Left renal cortex interstitium (tissue), 4 donors: ENCODE data around the gene SYT8. TPM values are rescaled to one million over a fixed set of nuclear protein-coding genes. Genes with fewer than 3 reads are reported as not detected.
"Not testable (repeated sequence)": the region's sequence is repeated elsewhere in the genome, so short reads cannot be mapped to it uniquely, and the experiment has no call there.

Experiments used
- DNase-seq, 4 donors: peaks; one replicate each; pipeline ENCODE4 v3.0.0-alpha.2; 2013; ENCODE audit warnings: low read depth in 4 of 4, low spot score in 2 of 4, missing footprints in 1 of 4
- polyA plus RNA-seq, 4 donors: library from polyadenylated mRNA; unstranded; fragments of 120-200 nt; gene quantifications; one replicate each; pipeline ENCODE4 v1.2.1, GENCODE V29; 2013; ENCODE audit not compliant: insufficient read length in 4 of 4

SYT8 gene, protein sequence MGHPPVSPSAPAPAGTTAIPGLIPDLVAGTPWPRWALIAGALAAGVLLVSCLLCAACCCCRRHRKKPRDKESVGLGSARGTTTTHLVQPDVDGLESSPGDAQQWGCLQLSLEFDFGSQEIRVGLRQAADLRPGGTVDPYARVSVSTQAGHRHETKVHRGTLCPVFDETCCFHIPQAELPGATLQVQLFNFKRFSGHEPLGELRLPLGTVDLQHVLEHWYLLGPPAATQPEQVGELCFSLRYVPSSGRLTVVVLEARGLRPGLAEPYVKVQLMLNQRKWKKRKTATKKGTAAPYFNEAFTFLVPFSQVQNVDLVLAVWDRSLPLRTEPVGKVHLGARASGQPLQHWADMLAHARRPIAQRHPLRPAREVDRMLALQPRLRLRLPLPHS
- polyA plus RNA-seq, result 1 to 10 TPM in 1 of 4 donors, under 1 TPM in 3; 0.14 to 1.0 (median 0.23) TPM

DNA sequence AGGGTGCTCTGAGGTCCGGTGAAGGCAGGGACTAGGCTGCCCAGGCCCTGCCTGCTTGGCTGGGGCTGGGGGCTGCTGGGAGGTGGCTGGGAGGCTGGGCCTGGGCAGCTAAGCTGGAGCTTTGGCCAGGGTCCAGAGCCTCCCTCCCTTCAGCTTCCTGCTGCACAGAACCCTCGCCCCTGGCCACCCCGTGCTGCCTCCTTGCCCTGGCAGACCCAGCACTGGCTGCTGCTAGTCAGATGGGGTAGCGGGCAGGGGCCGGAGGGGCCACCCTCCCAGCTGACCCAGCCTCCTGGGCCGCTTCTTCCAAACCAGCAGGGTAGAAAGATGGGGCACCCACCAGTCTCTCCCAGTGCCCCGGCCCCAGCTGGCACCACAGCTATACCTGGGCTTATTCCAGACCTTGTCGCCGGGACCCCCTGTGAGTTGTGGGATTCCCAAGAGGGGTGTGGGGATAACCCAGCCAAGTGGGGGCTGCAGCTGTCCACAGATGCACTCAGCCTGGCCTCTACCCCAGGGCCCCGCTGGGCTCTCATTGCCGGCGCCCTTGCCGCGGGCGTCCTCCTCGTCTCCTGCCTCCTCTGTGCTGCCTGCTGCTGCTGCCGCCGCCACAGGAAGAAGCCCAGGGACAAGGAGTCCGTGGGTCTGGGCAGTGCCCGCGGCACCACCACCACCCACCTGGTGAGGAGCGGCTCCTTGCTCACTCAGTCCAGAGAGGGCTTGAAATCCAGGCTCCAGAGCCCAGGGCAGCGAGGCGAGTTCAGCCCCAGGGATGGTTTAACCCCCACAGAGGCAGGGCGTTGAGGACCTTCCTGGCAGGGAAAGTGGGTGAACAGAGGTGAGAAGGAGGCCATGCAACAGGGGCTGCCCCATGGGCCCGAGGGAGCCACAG is at the start of gene SYT8:
Gene SYT8, plus strand, starts transcription at position 212 of the 892 bp plus-strand sequence. Its CDS starts 116 bp downstream, at position 328.
- no peak for DNase-seq

DNA sequence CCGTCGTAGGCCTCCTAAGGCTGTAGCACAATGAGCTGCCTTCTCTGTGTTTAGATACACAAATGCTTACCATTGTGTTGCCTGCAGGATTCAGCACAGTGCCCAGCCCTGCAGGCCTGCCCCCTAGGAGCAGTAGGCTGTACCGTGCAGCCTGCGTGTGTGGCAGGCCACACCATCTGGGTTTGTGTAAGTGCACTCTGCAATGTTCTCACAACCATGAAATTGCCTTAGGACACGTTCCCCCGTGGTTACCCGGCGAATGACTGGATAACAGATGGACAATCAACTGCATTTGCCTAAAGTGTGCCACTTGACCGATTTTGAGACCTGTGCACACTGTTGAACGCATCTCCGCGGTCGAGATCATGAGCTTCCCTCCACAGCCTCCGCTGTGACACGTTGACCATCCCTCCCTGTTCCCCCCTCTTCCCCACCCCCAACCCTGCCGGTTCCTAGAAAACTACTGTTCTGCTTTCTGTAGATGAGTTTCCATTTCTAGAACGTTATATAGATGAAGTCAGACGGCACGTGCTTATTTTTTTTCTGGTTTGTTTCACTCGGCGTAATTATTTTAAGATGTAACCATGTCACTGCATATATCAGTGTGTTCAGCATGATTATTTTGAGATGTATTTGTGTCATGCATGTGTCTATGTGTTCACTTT is 48.9 kb upstream of the SYT8 start:
- DNase-seq, result no peak

DNA sequence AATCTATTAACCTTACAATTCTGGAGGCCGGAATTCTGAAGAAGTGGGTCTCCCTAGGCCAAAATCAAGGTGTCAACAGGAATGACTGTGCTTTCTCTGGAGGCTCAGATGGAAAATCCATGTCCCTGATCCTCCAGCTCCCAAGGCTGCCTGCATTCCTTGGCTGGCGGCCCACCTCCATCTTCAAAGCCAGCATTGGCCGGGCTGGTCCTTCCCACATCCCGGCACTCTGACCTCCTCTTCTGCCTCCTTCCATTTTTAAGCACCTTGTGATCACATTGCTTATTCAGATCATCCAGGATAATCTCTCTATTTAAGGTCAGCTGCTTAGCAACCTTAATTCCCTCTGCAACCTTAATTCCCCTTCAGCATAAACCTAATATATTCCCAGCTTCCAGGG is 48.3 kb upstream of the SYT8 start:
- no peak for DNase-seq

DNA sequence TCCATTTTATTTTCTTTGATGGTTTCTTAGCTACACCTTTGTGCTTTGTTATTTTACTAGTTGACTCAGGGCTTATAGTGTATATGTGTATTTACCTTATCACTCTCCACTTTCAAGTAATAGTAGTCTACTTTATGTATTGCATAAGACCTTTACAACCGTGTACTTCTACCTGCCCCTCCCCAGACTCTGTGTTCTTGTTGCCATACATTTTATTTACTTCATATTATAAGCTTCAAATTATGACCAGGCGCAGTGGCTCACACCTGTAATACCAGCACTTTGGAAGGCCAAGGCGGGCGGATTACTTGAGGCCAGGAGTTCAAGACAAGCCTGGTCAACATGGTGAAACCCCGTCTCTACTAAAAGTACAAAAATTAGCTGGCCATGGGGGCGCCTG is 42.9 kb upstream of the SYT8 start:
- no peak for DNase-seq

DNA sequence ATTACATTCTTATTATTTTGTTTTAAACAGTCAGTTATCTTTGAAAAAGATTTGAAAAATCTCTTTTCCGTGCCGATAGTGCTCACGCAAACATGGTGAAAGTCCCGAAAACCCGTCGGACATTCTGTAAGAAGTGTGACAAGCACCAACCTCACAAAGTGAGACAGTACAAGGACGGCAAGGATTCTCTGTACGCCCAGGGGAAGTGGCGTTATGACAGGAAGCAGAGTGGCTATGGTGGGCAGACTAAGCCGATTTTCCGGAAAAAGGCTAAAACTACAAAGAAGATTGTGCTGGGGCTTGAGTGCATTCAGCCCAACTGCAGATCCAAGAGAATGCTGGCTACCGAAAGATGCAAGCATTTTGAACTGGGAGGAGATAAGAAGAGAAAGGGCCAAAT is 42.3 kb upstream of the SYT8 start:
- no peak for DNase-seq

DNA sequence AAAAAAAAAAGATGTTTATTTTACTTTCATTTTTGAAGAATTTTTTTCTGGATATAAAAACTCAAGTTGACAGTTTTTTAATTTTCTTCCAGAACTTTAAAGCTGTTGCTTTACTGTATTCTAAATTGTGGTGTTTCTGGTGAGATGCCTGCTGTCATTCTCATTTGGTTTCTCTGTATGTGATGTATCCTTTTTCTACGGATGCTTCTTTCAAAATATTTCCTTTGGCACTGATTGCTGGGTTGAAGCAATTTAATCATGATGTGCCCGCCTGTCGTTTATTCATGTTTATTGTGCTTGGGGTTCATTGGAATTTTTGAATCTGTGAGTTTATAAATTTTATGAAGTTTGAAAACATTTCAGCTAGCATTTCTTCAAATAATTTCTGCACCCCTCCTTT is 41.7 kb upstream of the SYT8 start:
- DNase-seq, result no peak

DNA sequence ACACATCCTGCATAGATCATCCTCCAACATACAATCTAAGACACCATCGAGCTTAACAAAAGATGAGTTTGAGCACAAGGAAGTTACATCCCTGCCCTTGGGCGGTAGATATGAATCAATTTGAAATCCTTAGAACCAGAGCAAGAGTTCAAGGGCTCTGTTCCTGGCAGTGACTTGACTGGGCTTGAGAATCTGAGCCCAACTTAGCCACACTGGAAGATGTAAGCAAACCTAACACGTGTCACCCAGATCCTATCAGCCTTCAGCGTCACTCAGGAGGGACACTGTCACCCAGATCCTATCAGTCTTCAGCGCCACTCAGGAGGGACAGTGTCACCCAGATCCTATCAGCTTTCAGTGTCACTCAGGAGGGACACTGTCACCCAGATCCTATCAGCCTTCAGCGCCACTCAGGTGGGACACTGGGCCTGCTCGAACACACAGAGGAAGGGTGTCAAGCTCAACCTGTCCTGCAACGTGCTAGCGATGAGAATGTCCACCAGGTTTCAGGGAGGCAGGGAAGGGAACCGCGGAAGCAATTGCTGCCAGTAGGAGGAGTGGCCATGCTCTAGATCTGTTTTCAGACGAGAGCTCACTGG is 38.3 kb upstream of the SYT8 start:
- no peak for DNase-seq

DNA sequence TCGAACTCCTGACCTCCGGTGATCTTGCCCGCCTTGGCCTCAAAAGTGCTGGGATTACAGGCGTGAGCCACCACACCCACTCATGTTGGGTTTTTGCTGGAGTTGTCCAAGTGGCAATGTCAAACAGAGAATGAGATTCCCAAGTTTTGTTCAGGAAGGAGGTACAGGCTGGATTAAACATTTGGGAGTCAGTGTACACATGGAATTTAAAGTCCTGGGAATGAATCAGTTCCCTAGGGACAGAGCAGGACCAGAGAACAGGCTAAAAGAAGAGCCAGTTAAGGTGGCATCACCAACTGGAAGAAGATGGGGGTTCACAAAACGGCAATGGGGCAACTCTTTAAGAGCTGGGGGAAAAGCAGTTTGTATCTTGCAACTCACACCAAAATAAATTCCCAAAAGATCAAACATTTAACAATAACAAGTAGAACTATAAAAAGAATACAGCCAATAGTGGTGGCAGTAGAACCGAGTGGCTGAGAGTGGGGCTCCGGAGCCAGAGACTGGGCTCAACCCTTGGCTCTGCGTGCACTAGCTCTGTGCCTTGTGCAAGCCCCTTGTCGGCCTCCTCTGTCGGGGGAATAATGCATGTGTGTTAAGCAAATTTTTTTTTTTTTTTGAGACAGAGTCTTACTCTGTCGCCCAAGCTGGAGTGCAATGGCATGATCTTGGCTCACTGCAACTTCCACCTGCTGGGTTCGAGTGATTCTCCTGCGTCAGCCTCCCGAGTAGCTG is 37.2 kb upstream of the SYT8 start:
- DNase-seq, result no peak

DNA sequence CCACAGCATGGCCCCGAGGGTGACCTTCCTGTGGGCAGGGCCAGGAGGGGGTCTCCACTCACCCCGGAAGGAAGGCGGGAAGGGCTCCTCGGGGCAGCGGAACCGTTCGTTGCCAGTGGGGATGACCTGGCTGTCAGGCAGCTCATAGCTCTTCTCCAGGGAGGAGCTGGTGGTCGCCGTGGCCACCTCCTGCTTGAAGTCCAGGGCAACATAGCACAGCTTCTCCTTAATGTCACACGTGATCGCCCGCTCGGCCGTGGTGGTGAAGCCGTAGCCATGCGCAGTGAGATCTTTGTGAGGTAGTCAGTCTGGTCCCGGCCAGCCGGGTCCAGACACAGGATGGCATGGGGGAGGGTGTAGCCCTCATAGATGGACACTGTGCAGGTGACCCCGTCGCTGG is 31.5 kb upstream of the SYT8 start:
- no peak for DNase-seq

DNA sequence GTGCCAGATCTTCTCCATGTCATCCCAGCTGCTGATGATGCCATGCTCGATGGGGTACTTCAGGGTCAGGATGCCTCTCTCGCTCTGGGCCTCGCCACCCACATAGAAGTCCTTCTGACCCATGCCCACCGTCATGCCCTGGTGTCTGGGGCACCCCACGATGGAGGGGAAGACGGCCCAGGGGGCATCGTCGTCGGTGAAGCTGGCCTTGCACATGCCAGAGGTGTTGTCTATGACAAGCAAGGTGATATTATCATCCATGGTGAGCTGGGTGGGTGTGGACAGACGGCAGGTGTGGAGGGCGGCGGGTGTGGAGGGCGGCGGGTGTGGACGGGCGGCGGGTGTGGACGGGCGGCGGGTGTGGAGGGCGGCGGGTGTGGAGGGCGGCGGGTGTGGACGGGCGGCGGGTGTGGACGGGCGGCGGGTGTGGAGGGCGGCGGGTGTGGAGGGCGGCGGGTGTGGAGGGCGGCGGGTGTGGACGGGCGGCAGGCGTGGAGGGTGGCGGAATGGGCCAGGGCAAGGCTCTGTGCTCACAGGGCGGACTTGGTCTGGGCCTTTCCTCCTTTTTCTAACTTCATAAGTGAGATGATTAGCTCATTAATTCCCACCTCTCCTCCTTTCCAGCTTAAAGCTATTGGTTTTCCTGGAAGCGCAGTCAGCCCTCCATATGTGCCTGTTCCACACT is 30.8 kb upstream of the SYT8 start:
- not testable (repeated sequence) for DNase-seq

DNA sequence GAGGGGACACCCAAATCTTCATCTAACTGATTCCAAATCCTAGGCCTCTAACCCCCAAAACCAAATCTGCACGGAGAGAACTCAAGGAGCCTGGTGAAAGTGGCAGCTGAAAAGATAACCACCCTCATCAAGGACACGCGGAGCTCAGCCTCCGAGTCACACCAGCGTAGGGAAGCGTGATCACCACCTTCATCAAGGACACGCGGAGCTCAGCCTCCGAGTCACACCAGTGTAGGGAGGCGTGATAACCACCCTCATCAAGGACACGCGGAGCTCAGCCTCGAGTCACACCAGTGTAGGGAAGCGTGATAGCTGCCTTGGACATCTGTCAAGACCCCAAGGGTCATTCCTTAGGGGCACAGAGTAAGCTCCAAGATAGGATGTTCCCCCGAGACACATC is 29.3 kb upstream of the SYT8 start:
- no peak for DNase-seq

DNA sequence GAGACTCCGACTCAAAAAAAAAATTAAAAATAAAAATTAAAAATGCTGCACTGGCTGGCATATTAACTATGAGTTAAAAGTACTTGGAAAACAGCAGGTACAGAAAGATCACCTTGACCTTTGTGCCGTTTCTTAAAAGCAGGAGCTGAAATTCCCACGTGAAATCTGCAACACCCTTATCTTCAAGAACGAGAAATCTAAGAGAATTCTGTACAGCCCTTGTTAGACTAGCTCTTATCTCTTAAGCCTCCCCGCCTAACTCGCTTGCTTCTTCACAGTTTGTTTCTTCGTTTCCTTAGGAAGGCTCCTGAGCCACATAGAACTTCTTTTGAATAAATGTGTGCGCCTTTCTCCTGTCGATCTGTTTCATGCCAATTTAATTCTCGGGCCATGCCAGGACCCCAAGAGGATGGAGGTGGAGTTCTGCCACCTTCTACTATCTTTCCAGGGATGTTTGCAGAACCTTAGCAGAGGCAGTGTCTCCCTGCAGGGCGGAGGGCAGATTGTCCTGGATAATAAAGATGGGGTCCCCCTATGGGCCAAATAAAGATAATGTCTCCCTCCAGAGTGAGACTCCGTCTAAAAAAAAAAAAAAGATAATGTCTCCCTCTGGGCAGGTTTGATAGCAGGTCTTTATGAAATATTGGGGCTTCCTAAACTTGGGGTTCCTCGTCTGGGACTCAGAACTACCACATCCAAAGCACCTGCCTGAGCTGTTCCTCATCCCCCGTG is 27.4 kb upstream of the SYT8 start:
- no peak for DNase-seq

DNA sequence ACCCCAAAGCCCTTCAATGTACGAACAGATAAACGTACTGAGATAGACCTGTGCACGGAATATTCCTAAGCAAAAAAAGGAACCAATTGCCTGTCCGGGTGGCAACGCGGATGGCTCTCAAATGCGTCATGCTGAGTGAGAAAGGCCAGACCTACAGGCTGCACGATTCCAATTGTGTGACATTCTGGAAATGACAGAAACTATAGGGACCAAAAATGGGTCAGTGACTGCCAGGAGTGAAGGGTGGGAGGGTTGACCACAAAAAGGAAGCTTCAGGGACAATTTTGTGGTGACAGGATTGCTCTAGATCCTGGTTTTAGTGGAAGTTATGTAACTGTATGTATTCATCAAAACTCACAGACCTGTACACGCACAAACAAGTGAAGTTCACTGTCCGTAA is 24.0 kb upstream of the SYT8 start:
- DNase-seq, result no peak

DNA sequence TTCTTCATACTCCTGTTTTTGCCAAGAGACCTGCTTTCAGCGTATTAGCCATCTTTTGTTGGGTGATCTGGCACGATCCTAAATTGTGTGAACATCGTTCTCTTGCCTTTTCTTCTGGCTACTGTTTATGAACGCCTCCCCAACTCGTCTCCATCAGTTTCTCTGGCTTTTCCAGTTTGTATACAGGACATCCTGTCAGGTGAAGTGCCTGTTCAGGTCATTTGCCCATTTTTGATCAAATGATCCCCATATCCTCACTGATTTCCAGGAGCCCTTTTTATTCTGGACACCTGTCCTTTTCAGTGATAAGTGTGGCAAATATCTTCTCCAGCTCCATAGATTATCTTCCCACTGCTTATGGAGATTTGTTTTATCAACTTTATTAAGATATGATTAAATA is 22.5 kb upstream of the SYT8 start:
- DNase-seq, result no peak

DNA sequence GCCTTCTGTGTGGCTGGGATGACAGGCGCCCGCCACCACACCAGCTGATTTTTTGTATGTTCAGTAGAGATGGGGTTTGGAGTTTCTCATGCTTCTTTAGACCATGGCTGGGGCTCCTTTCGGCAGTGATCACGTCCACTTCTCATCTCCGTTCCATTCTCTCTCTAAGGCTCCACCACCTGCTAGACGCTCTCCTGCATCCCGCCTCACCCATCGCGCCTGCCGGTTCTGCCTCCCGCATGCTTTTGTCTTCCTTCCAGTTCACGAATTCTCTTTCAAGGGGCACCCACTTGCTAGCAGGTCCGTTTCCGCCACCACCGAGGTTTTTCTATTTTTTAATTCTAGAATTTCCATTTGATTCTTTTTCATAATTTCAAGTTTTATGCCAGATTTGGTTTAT is 22.0 kb upstream of the SYT8 start:
- no peak for DNase-seq

DNA sequence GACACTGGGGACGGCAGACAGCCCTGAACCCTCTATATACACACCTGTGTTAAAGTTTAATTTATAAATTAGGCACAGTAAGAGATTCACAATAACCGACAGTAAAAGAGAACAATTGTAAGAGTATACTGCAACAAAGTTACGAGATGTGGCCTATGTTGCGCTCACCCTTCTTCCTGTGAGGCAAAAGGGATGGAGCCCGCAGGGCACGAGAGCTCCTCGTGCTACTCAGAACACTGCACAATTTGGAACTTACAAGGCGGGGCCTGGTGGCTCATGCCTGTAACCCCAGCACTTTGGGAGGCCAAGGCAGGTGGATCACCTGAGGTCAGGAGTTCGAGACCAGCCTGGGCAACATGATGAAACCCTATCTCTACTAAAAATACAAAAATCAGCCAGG is 21.4 kb upstream of the SYT8 start:
- not testable (repeated sequence) for DNase-seq

DNA sequence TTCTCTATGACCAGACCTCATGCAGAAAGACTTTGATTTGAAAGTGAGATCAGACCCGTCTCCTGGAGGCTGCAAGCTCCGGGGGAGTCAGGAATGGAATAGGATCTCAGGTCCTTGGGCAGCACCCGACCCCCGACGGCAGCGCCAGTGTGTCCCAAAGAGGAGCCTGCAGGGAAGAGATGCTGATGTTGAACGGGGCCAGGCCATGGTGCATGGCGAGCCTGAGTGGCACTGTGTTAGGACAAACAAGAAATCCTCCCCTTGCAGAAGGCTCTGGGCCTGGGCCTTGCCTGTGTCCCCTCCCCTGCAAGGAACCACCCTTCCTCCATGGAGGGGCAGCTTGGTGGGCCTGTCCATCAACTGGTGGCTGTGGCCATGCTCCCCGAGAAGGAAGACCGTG is 20.1 kb upstream of the SYT8 start:
- DNase-seq, result no peak

DNA sequence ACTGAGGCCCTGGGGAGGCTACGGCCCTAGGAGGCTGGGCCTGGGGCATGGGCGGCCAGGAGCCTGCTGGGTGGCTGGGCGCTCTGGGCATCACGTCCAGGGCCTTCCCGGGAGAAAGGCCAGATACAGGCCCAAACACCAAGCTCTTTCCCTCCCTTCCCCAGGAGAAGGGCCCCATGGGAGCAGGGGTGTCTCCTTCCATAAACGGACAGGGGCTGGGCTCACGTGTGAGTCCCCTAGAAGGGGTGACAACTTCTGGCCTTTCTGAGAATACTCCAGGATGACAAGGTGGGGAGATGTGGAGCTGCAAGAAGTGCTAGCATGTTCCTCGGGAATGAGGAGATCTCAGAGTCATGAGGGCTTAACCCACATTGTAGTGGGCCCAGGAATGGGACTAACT is 19.5 kb upstream of the SYT8 start:
- DNase-seq, result no peak

DNA sequence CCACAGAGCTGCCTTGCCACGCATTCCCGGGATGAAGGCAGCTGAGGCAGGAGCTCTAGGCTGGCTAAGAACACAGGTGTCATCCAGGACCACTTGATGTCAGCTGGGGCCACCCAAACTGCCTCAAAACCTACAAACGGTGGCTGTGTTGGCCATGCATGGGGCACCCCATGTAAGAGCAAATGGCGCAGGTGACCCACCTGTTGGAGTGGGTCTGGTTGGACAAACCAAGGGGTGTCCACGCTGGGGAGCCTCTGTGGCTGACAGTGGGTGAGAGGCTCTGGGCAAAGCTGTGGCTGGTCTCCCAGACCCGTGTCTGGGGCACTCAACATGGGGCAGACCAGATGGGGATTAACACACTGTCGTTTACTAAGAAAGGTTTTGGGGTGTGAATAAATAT is 19.0 kb upstream of the SYT8 start:
- DNase-seq, result no peak
